Measurements from ENCODE around the gene FOXA1. TPM values are rescaled to one million over a fixed set of nuclear protein-coding genes. Genes with fewer than 3 reads are reported as not detected.
A peak's percentile ranks its signal among the peaks of the same experiment; 100 is the strongest.

Gene FOXA1
- total and polyA plus RNA-seq, 12 donors = not detected

DNA sequence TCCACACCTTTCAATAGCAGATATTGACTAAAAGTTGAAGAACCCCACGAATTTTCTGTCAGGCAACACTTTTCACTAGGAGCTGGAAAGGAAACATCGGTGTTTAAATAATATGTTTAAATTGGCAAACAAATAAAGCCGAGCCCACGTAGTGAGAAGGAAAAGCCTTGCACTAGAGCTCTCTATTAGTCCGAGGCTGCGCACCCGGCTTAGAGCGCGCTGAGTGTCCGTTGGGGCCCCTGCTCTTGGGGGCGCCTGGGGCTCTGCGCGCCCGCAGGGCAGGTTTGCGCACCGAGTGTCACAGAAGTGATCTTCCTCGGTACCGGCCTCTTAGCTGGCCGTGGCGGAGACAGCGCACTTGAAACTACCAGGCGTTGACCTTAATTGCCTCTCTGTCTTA, 6.8 kb upstream of the FOXA1 start:
- intact Hi-C loops (cut with DNase I) = no loop called here
- 6 to 7% methylated on average over 22 of the region's 22 CpGs for WGBS, 2 donors
- Histone ChIP-seq H3K27me3 (peaks cover 40 to 100% (median 98%) of the 10 kb centered on the region in 7 donors), H3K9me3 (no peaks in the 10 kb centered on the region), H3K4me3 (peak overlapping the region in 1 of 10 donors; percentile 4), H3K27ac (no peak overlapping the region), H3K36me3 (no peaks in the 10 kb centered on the region), H3K4me1 (peaks cover 0 to 29% (median 22%) of the 10 kb centered on the region in 9 donors)
- no peak for DNase-seq
- ATAC-seq = no peak
- TF ChIP-seq, protein P1, sequence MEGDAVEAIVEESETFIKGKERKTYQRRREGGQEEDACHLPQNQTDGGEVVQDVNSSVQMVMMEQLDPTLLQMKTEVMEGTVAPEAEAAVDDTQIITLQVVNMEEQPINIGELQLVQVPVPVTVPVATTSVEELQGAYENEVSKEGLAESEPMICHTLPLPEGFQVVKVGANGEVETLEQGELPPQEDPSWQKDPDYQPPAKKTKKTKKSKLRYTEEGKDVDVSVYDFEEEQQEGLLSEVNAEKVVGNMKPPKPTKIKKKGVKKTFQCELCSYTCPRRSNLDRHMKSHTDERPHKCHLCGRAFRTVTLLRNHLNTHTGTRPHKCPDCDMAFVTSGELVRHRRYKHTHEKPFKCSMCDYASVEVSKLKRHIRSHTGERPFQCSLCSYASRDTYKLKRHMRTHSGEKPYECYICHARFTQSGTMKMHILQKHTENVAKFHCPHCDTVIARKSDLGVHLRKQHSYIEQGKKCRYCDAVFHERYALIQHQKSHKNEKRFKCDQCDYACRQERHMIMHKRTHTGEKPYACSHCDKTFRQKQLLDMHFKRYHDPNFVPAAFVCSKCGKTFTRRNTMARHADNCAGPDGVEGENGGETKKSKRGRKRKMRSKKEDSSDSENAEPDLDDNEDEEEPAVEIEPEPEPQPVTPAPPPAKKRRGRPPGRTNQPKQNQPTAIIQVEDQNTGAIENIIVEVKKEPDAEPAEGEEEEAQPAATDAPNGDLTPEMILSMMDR (IDR thresholded peaks at IDR 0.05) = no peak

GRCh38 chr14:37600880-37601741, 6.1 kb upstream of the FOXA1 start:
- ATAC-seq (no peak), DNase-seq (no peak)
- TF ChIP-seq, protein P1 (IDR thresholded peaks at IDR 0.05) = no peak
- intact Hi-C loops (cut with DNase I) = no loop called here
- no peaks in the 10 kb centered on the region for H3K36me3 ChIP-seq
- peaks cover 43 to 100% (median 100%) of the 10 kb centered on the region in 7 donors for H3K27me3 ChIP-seq
- peak overlapping the region in 1 of 10 donors; percentile 4 for H3K4me3 ChIP-seq
- H3K27ac ChIP-seq = no peak overlapping the region
- 26 to 37% methylated on average over 4 of the region's 4 CpGs for WGBS, 2 donors
- H3K4me1 ChIP-seq = peaks cover 0 to 31% (median 25%) of the 10 kb centered on the region in 9 donors
- H3K9me3 ChIP-seq = no peaks in the 10 kb centered on the region

DNA sequence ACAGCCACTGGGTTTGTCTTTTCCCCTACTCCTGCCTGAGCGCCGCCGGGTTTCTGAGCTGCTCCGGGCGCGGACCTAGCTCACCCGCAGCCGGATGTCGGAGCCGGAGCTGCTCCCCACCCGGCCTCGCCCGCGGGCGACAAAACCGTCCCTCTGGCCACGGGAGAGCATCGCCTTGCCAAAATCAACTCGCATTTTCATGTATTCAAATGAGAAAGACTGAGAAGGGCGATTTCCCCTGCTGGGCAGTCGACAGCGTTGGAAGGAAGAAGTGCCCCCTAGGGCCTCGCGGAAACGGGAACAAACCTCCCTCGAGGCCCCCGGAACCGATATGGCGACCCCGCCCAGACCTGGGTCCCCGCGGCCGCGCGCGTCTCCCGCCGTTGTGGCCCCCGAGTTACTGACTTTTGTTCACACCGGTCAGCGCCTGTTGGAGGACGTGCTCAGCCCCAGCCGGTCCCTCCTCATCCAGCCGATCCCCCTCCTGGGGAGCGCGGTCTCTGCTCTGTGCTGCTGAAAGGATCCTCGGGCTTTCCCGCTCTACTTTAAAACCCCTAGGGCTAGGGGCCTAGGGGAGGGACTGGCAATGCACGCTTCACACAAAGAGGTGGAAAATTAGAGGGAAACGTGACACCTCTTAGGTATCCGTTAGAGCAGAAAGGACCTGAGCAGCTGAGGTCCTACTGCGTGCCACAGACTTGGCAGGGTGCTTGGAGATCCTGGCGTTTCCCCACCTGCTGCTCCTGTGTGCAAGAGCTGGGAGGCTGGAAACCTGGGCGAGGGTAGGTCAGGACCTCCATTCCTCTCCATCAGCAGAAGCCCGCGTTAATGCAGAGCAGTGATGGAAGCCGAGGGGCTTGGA, 4.7 kb upstream of the FOXA1 start:
- WGBS, 2 donors = 1 to 2% methylated on average over 57 of the region's 57 CpGs
- peak overlapping the region in 2 of 10 donors; percentile 16 to 27 for H3K4me3 ChIP-seq
- no peaks in the 10 kb centered on the region for H3K36me3 ChIP-seq
- DNase-seq (no peak), ATAC-seq (no peak)
- no peaks in the 10 kb centered on the region for H3K9me3 ChIP-seq
- no peak overlapping the region for H3K27ac ChIP-seq
- peaks cover 3 to 42% (median 35%) of the 10 kb centered on the region in 9 donors for H3K4me1 ChIP-seq
- intact Hi-C loops (cut with DNase I) = loop anchor here in 1 of 10 donors (10.0 kb wide), 1 partner anchor 345 kb away; no protein-coding TSS in a partner anchor
- TF ChIP-seq, protein P1 (IDR thresholded peaks at IDR 0.05) = no peak
- H3K27me3 ChIP-seq = peaks cover 45 to 99% (median 98%) of the 10 kb centered on the region in 7 donors

Data from heart right ventricle (tissue), 16 donors.